Measurements from ENCODE around the gene PRC1. TPM values are rescaled to one million over a fixed set of nuclear protein-coding genes. Genes with fewer than 3 reads are reported as not detected.

Gene PRC1
- total RNA-seq, 2 donors from 2014 or later = 4.8 to 12.9 TPM

DNA sequence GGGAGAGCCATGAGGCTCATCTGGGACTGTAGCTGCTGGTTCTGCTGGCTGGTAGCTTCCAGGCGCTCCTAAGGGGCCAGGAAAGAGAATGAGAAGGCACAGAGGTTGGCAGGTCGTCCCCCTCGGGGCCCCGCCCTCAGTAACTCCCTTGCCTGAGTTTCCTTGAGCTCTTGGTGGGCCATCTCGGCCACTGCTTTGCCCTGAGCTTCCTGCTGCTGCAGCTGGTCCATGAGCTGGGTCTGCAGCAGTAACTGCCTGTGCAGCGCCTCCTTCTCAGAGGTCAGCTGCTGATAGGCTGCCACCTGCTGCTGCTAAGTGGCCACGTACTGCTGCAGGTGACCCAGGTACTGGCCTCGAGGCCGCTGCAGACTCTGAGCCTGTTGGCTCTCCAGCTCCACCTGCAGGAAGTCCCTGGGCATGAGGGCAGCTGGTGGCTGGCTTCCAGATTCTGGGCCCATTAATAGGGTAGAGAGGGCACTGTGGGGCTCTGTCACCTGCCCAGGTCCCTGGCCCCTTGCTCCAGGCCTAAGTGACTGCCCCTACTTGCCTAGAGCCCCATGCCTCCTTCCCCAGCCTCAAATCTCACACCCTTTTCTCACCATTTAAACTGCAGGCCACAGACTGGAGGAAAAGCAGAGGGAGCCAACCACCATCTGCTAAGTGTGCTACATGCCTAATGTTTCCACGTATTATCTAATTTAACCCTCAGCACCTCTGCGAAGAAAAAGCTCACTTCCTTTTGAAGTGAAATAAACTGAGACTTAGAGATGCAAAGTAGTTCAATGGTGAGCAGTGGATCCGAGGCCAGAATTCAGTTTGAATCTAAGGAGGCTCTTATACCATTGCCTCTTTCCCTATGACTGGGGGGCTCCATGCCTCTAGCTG lies 38.8 kb upstream of the PRC1 start:
- H3K4me3 ChIP-seq = no peak overlapping the region
- no peaks in the 10 kb centered on the region for H3K27me3 ChIP-seq
- DNase-seq (ENCODE audit: low spot score) = no peak
- H3K36me3 ChIP-seq = no peaks in the 10 kb centered on the region
- no peak overlapping the region for H3K27ac ChIP-seq
- H3K4me1 ChIP-seq = no peaks in the 10 kb centered on the region
- no peaks in the 10 kb centered on the region for H3K9me3 ChIP-seq
- TF ChIP-seq, protein P1, sequence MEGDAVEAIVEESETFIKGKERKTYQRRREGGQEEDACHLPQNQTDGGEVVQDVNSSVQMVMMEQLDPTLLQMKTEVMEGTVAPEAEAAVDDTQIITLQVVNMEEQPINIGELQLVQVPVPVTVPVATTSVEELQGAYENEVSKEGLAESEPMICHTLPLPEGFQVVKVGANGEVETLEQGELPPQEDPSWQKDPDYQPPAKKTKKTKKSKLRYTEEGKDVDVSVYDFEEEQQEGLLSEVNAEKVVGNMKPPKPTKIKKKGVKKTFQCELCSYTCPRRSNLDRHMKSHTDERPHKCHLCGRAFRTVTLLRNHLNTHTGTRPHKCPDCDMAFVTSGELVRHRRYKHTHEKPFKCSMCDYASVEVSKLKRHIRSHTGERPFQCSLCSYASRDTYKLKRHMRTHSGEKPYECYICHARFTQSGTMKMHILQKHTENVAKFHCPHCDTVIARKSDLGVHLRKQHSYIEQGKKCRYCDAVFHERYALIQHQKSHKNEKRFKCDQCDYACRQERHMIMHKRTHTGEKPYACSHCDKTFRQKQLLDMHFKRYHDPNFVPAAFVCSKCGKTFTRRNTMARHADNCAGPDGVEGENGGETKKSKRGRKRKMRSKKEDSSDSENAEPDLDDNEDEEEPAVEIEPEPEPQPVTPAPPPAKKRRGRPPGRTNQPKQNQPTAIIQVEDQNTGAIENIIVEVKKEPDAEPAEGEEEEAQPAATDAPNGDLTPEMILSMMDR (IDR thresholded peaks at IDR 0.05) = peak; percentile 33 to 64

- TF ChIP-seq, protein P1 (IDR thresholded peaks at IDR 0.05) = no peak
- H3K27ac ChIP-seq = no peak overlapping the region
- H3K27me3 ChIP-seq = no peaks in the 10 kb centered on the region
- H3K4me3 ChIP-seq = no peak overlapping the region
- no peak for DNase-seq (ENCODE audit: low spot score)
- H3K9me3 ChIP-seq = no peaks in the 10 kb centered on the region
- H3K4me1 ChIP-seq = no peaks in the 10 kb centered on the region
- H3K36me3 ChIP-seq = no peaks in the 10 kb centered on the region
These were observed 37.5 kb upstream of the PRC1 start for GRCh38 chr15:91031796-91032195.

GRCh38 chr15:91027677-91028076 lies 33.3 kb upstream of the PRC1 start:
- H3K27ac ChIP-seq = no peak overlapping the region
- H3K4me3 ChIP-seq = no peak overlapping the region
- no peak for DNase-seq (ENCODE audit: low spot score)

DNA sequence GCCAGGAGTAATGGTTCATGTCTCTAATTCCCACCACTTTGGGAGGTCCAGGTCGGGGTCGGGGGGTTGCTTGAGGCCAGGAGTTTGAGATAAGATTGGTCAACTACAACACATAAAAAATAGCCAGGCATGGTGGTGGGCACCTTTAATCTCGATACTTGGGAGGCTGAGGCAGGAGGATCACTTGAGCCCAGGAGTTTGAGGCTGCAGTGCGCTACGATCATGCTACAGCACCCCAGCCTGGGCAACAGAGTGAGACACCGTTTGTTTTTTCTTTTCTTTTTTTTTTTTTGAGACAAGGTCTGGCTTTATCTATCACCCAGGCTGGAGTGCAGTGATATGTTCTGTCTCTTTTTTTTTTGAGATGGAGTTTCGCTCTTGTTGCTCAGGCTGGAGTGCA lies 29.4 kb upstream of the PRC1 start:
- Histone ChIP-seq H3K36me3 (no peaks in the 10 kb centered on the region), H3K4me3 (no peak overlapping the region), H3K4me1 (peaks cover 0 to 13% of the 10 kb centered on the region in 2 donors), H3K9me3 (no peaks in the 10 kb centered on the region), H3K27me3 (no peaks in the 10 kb centered on the region), H3K27ac (no peak overlapping the region)
- TF ChIP-seq, protein P1 (IDR thresholded peaks at IDR 0.05) = no peak
- DNase-seq (ENCODE audit: low spot score) = no peak

More at GRCh38 chr15:91027677-91028076, 33.3 kb upstream of the PRC1 start:
- H3K9me3 ChIP-seq = no peaks in the 10 kb centered on the region
- no peaks in the 10 kb centered on the region for H3K36me3 ChIP-seq
- H3K4me1 ChIP-seq = peaks cover 0 to 5% of the 10 kb centered on the region in 2 donors
- no peaks in the 10 kb centered on the region for H3K27me3 ChIP-seq
- TF ChIP-seq, protein P1 (IDR thresholded peaks at IDR 0.05) = no peak

DNA sequence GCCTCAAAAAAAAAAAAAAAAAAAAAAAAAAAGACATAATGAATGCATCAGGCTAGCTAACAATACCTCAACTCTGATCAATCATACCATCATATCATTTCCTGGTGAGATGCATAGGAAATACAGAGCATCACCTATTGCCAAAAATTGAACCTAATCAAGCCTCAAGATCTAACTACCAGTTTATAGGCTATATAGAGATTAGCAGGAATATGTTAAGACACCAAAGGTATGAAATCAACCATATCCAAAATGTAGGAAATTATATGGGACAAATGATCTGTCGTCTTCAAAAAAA lies 28.4 kb upstream of the PRC1 start:
- no peak for DNase-seq (ENCODE audit: low spot score)
- Histone ChIP-seq H3K27ac (peak overlapping the region; percentile 52 to 71), H3K36me3 (no peaks in the 10 kb centered on the region), H3K4me3 (peak overlapping the region; percentile 75 to 97), H3K4me1 (peaks cover 0 to 13% of the 10 kb centered on the region in 2 donors), H3K27me3 (no peaks in the 10 kb centered on the region), H3K9me3 (no peaks in the 10 kb centered on the region)
- TF ChIP-seq, protein P1 (IDR thresholded peaks at IDR 0.05) = no peak

Measured in right atrium auricular region (tissue), 2 donors.